MCF 10A (cell line): ENCODE measurements around the gene AXDND1. TPM values are rescaled to one million over a fixed set of nuclear protein-coding genes. Genes with fewer than 3 reads are reported as not detected.
A peak's percentile ranks its signal among the peaks of the same experiment; 100 is the strongest.

Source experiments
- Bru-seq: library from RNA; stranded (reverse); fragments of 400-500 nt; gene quantifications from one replicate; lab custom pipeline; 2021; lab: Mats Ljungman, UMichigan
- BruChase-seq, 2 experiments: library from RNA; stranded (reverse); fragments of 400-500 nt; gene quantifications; one replicate each; lab custom pipeline; 2021; lab: Mats Ljungman, UMichigan
- BruUV-seq: library from RNA; stranded (reverse); fragments of 400-500 nt; replicated peaks from 2 replicates; lab custom pipeline; 2021; lab: Mats Ljungman, UMichigan
- CTCF ChIA-PET: fragments of 300-600 bp; sonication (Branson Sonifier 250); formaldehyde crosslinking; extraction: SDS; loops from one replicate; lab custom pipeline; 2021; ENCODE audit warnings: antibody characterized with exemption, inconsistent platforms; lab: Yijun Ruan, JAX
- POLR2A ChIA-PET: fragments of 300-600, 350-650 bp; sonication (Branson Sonifier 250); formaldehyde crosslinking; extraction: SDS; loops from one replicate; lab custom pipeline; 2020; ENCODE audit warnings: antibody characterized with exemption, inconsistent platforms; lab: Yijun Ruan, JAX
- DNase-seq: peaks from one replicate; pipeline ENCODE4 v3.0.0-alpha.2; 2018; ENCODE audit not compliant: unreplicated experiment
- H3K27ac Mint-ChIP-seq: one replicate; pipeline ENCODE4 v1.8.0; 2022; ENCODE audit warnings: mild to moderate bottlenecking, low read depth, mixed read lengths; ENCODE audit not compliant: unreplicated experiment
- H3K27me3 Mint-ChIP-seq: one replicate; pipeline ENCODE4 v1.8.0; 2022; ENCODE audit warnings: mixed read lengths; ENCODE audit not compliant: insufficient read depth, unreplicated experiment
- H3K36me3 Mint-ChIP-seq: one replicate; pipeline ENCODE4 v1.8.0; 2022; ENCODE audit warnings: mild to moderate bottlenecking, moderate library complexity, mixed read lengths; ENCODE audit not compliant: insufficient read depth, unreplicated experiment
- H3K4me1 Mint-ChIP-seq: one replicate; pipeline ENCODE4 v1.8.0; 2022; ENCODE audit warnings: mixed read lengths; ENCODE audit not compliant: insufficient read depth, unreplicated experiment
- H3K4me3 Mint-ChIP-seq: one replicate; pipeline ENCODE4 v1.8.0; 2022; ENCODE audit warnings: mild to moderate bottlenecking, moderate library complexity, mixed read lengths; ENCODE audit not compliant: unreplicated experiment
- H3K9me3 Mint-ChIP-seq: one replicate; pipeline ENCODE4 v1.8.0; 2022; ENCODE audit warnings: mixed read lengths; ENCODE audit not compliant: unreplicated experiment
- intact Hi-C: fragments of 100-400 bp; cut with micrococcal nuclease; formaldehyde crosslinking; loops from 2 replicates; pipeline ENCODE4 v1.14.1; 2022
- long read RNA-seq: library from polyadenylated mRNA; stranded (forward); transcript quantifications from one replicate; pipeline ENCODE4 v2.0.0, GENCODE V29; 2022
- total RNA-seq: library from RNA; stranded (reverse); gene quantifications from 2 replicates; pipeline ENCODE4 v1.2.3, GENCODE V29; 2022
- TF ChIP-seq, protein P1 (sequence below): fragments of 200-600 bp; IDR thresholded peaks from one replicate; pipeline ENCODE4 v1.8.0; 2022; ENCODE audit warnings: antibody characterized with exemption, mild to moderate bottlenecking; ENCODE audit not compliant: unreplicated experiment

The AXDND1 gene, protein sequence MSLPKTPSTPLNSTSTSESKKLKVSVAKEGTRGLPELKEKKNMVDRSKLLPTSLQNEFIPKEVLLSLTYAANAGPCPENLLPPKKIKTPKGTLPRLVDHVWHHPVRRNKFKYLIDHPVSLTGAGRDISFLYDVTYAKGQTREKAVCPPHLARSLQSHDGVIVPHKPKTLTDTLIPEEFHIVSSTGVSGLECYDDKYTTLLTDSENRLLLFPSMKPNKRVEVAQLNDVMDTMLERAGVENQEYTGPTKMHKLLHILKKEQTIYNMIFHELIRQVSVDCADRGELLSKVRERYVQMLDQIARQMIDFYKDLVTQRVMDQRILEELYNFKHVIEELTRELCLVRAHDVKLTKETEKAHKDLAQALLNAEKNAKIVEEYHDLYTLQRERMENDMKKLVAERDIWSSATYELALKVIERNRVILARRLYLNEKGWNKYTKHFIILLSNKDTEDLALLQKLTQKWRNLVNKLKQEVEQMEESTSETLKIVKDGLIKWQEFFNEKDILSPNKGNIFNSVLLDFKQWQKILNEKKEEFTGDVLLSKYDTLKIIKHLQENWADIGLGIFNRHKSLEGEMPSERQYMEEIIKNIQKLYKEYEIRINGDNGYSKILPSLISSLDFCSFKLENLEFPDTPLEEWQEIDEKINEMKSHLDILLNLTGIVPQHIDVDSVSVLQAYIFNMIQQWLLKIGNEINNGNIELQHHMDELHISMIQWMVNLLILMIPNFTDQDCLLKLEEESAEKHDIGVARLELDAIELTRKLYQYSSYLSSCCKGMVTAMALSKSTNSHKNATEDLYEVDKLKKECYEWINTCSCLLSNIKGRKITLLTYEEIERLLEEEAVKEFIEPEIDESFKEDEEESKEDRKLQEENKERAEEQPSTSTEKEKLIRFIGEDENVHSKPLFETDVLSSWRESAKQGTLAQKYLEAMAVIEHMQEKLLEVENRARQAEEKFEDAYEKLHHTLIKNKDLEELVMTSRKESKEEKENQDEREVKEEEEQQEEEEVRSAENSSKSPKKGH
- total RNA-seq: 1.1 and 1.7 TPM in 2 replicates
- percentile 32 among the genes with signal in this experiment for Bru-seq, nascent RNA
- BruChase-seq, experiment 1, labeled RNA remaining after a 6-hour chase: percentile 30 among the genes with signal in this experiment
- BruChase-seq, experiment 2, labeled RNA remaining after a 2-hour chase: percentile 36 among the genes with signal in this experiment
- long read RNA-seq, partial matches to known transcripts: 0 of 2 reads
- long read RNA-seq, other reads (novel, unspliced or antisense): 2 of 2 reads

DNA sequence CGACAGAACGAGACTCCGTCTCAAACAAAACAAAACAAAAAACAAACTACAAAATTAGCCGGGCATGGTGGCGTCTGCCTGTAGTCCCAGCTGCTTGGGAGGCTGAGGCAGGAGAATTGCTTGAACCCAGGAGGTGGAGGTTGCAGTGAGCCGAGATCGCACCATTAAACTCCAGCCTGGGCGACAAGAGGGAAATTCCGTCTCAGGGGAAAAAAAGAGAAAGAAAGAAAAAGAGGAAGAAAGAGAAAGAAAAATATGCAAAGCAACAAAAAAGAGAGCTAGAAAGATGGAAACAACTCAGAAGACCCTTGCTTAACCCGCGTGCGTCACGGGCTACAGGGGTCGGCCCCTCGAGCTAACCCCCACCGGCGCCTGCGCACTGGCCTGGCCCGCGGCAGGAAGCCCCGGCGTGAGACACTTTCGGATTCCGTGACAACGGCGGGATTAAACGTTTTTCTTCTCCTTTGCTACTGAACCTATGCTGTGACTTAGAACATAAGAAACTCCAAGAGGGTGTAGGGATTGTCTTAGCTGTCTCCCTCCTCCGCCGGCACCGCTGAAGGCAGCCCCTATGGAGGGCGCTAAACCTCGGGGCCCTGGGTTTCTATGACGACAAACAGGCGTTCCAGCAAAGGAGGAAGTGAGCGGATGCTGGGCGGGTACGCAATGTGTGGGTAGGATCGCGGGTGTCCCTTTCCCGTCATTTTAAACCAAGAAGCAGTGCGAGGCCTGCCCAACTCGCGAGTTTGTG is at the start of gene AXDND1:
Gene AXDND1, plus strand, starts transcription at position 630 of the 751 bp plus-strand sequence. CDS start 539 bp downstream, outside the sequence.
- peak within 1 kb of the TSS; percentile 77 for H3K4me3 Mint-ChIP-seq
- TF ChIP-seq, protein P1, sequence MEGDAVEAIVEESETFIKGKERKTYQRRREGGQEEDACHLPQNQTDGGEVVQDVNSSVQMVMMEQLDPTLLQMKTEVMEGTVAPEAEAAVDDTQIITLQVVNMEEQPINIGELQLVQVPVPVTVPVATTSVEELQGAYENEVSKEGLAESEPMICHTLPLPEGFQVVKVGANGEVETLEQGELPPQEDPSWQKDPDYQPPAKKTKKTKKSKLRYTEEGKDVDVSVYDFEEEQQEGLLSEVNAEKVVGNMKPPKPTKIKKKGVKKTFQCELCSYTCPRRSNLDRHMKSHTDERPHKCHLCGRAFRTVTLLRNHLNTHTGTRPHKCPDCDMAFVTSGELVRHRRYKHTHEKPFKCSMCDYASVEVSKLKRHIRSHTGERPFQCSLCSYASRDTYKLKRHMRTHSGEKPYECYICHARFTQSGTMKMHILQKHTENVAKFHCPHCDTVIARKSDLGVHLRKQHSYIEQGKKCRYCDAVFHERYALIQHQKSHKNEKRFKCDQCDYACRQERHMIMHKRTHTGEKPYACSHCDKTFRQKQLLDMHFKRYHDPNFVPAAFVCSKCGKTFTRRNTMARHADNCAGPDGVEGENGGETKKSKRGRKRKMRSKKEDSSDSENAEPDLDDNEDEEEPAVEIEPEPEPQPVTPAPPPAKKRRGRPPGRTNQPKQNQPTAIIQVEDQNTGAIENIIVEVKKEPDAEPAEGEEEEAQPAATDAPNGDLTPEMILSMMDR: no peak
- POLR2A ChIA-PET: interaction anchor here (0.6 to 1.9 kb wide), 20 partner anchors 10 to 763 kb away, joined by 3 to 29 read pairs (median 4); partner anchors contain the start of genes ABL2, SOAT1 and TOR3A

DNA sequence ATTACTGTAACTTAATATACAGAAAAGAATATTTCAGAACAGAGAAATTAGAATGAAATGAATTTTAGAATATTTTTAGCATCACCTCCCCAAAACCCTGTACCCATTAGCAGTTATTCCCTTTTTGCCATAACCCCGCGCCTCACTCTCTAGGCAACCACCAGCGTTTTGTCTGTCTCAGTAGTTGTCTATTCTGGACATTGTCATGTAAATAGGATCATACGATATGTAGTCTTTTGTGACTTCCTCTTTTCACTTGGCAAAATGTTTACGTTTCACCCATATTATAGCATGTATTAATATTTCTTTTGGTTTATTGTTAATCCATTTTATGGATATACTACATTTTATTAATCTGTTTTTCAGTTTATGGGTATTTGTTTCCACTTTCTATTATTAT is 47.3 kb upstream of the AXDND1 start:
- Mint-ChIP-seq H3K9me3 (no peaks in the 10 kb centered on the region), H3K4me1 (peaks cover 9% of the 10 kb centered on the region), H3K27me3 (no peaks in the 10 kb centered on the region), H3K27ac (no peak overlapping the region), H3K4me3 (no peak overlapping the region), H3K36me3 (no peaks in the 10 kb centered on the region)
- CTCF ChIA-PET: no interaction called here
- no peak for DNase-seq
- POLR2A ChIA-PET: no interaction called here
- no TSS peak for BruUV-seq
- TF ChIP-seq, protein P1: no peak
- intact Hi-C loops: no loop called here

More for the DNA sequence above, at the start of gene AXDND1:
- H3K27me3 Mint-ChIP-seq: no peaks in the 10 kb centered on the region
- CTCF ChIA-PET: interaction anchor here (0.6 to 9.0 kb wide), 13 partner anchors 13 to 296 kb away, joined by 3 to 175 read pairs (median 3); partner anchors contain the start of genes SOAT1 and TOR3A
- H3K4me1 Mint-ChIP-seq: peaks cover 5% of the 10 kb centered on the region
- H3K9me3 Mint-ChIP-seq: no peaks in the 10 kb centered on the region
- peak; percentile 79 for DNase-seq
- H3K36me3 Mint-ChIP-seq: peaks cover 6% of the 10 kb centered on the region
- intact Hi-C loops: loop anchor here (5.0 to 10.0 kb wide), 2 partner anchors 351 to 833 kb away; no protein-coding TSS in a partner anchor
- BruUV-seq: TSS peak; percentile 91
- H3K27ac Mint-ChIP-seq: peak within 1 kb of the TSS; percentile 99

DNA sequence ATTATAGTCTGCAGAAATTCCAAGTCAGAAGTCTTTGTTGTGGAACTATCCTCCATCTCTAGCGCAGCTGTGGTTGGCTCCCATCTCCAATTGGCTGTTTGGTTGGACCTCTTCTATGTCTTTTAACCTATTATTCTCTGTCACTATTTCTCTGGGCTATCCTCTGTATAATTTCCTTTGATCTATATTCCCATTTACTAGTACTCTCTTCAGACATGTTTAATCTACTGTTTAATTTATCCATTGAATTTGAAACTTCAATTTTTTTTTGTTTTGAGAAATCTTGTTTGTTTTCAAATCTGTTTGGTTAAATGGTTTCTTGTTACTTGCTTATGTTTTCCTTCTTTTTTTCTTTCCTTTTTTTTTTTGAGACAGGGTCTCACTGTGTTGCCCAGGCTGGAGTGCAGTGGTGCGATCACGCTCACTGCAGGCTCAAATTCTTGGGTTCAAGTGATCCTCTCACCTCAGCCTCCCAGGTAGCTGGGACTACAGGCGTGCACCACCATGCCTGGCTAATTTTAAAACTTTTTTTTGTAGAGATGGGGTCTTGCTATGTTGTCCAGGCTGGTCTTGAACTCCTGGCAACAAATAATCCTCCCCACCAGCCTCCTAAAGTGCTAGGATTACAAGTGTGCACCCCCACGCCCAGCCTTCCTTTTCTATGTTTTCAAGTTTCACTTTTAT is 44.1 kb upstream of the AXDND1 start:
- no peaks in the 10 kb centered on the region for H3K27me3 Mint-ChIP-seq
- H3K36me3 Mint-ChIP-seq: peaks cover 6% of the 10 kb centered on the region
- DNase-seq: no peak
- H3K4me1 Mint-ChIP-seq: peaks cover 9% of the 10 kb centered on the region
- no peak overlapping the region for H3K4me3 Mint-ChIP-seq
- no peaks in the 10 kb centered on the region for H3K9me3 Mint-ChIP-seq
- TF ChIP-seq, protein P1: no peak
- H3K27ac Mint-ChIP-seq: no peak overlapping the region
- intact Hi-C loops: no loop called here
- no TSS peak for BruUV-seq
- POLR2A ChIA-PET: interaction anchor here (0.6 kb wide), 2 partner anchors 9 to 443 kb away, joined by 3 read pairs; no protein-coding TSS in a partner anchor
- CTCF ChIA-PET: no interaction called here
